ENCODE data around the gene SERINC2. TPM values are rescaled to one million over a fixed set of nuclear protein-coding genes. Genes with fewer than 3 reads are reported as not detected.
"Not testable (repeated sequence)": the region's sequence is repeated elsewhere in the genome, so short reads cannot be mapped to it uniquely, and the experiment has no call there.

SERINC2 gene
- total RNA-seq, 1 donor from 2014 or later = 210 TPM

DNA sequence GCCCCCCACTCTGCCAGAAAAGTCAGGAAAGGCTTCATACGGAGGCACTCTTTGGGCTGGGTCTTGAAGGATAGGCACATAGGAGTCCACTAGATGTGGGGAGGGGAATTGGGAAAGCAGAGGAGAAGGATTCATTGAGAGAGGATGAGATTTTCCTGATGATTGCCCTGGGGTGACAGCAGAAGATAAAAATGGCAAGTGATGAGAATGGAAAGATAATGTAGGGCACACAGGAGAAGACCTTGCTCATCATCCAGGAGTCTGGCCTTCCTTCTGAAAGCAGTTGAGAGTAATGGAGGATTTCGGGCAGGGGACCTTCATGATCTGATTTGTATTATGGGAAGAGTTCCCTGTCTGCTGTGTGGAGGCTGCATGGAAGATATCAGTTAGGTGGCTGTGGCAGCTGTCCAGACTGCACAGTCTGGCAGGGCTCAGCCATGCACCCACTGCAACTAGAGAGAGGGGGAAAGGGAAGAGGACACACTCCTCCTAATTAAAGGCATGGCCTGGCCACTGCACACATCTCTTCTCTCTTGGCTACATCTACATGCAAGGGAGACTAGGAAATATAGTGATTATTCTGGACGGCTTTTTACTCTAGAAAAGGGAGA lies 30.5 kb upstream of the SERINC2 start:
- peak; percentile 62 for DNase-seq (ENCODE audit: low read depth)

DNA sequence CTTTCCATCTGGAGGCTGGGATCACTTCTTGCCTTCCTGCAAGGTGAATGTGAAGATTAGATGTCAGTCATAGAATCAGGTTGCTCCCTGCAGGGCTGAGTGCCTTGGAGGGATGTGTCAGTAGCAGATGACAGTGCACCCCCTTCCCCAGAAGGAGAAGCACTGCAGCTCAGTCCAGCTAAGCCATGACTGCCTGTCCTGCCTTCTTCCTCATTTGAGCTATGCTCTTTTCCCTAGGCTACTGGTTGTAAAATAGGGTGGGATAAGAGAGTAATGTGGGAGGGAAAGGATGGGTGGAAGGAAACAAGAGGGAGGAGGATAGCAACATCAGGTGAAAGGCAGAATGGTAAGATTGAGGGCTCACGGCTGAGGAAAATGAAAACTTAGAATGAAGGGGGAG lies 29.0 kb upstream of the SERINC2 start:
- DNase-seq (ENCODE audit: low read depth) = no peak

DNA sequence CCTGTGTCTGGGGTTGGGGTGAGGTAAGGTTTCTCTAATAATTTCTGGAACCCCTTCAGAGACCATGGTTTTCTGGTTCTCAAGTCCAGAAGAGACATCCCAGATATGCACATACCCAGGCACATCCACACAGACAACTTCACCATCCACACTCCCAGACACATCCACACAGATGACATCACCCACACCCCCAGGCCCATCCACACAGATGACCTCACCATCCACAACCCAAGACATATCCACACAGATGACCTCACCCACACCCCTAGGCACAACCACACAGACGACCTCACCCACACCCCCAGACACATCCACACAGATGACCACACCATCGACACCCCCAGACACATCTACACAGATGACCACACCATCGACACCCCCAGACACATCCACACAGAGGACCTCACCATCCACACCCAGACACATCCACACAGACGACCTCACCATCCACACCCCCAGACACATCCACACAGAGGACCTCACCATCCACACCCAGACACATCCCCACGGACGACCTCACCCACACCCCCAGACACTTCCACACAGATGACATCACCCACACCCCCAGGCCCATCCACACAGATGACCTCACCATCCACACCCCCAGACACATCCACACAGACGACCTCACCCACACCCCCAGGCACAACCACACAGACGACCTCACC lies 26.3 kb upstream of the SERINC2 start:
- DNase-seq (ENCODE audit: low read depth) = not testable (repeated sequence)

DNA sequence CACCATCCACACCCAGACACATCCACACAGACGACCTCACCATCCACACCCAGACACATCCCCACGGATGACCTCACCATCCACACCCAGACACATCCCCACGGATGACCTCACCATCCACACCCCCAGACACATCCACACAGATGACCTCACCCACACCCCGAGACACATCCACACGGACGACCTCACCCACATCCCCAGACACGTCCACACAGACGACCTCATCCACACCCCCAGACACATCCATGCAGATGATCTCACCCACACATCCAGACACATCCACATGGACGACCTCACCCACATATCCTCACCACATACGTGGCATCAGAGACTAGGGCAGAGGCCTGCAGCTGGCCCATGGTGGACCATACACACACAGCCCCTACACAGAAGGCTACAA lies 25.4 kb upstream of the SERINC2 start:
- no peak for DNase-seq (ENCODE audit: low read depth)

DNA sequence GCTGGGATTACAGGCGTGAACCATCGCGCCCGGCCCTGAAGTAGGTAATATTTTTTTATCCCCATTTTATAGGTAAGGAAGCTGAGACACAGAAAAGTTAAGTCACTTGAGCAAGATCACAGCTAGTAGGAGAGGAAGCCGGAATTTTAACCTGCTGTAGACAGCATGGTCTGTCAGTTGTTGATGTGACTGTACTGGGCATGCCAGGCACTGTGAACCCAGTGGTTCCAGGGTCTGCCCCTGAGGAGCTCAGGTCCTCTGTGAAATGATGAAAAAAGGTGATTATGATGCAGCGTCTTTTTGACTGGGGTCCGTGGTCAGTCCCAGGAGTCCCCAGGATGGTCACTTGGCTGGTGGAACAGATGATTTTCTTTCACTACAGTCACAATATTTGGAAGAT lies 23.4 kb upstream of the SERINC2 start:
- DNase-seq (ENCODE audit: low read depth) = no peak

DNA sequence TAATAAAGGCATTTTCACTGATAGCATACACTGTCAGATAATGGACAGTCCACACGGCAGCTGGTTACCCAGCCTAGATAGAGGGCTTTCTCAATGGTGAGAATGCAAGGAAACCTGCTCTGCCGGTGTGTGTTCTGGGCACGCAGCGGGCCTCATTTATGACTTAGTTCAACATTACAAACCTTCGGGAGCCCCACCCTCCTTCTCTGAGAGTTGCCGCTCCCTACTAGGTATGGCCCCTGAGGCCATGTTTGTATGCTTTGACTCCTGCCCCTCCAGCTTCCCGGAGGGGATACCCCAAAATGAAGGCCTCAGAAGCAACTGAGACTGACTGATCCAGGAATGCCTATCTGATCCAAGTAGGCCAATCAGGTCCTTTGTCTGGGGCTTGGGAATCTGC lies 22.9 kb upstream of the SERINC2 start:
- no peak for DNase-seq (ENCODE audit: low read depth)

DNA sequence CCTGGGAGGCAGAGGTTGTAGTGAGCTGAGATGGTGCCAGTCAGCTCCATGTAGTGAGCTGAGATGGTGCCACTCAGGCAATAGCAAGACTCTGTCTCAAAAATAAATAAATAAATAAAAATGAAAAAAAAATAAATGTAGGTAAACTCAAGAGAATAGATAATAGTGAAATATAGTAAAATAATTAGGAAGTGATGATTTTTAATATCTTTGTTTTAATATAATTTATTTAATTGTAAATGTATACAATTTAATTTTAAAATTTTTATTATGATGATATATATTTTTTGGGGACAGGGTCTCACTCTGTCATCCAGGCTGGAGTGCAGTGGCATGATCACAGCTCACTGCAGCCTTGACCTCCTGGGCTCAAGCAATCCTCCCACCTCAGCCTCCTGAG lies 19.6 kb upstream of the SERINC2 start:
- DNase-seq (ENCODE audit: low read depth) = no peak

DNA sequence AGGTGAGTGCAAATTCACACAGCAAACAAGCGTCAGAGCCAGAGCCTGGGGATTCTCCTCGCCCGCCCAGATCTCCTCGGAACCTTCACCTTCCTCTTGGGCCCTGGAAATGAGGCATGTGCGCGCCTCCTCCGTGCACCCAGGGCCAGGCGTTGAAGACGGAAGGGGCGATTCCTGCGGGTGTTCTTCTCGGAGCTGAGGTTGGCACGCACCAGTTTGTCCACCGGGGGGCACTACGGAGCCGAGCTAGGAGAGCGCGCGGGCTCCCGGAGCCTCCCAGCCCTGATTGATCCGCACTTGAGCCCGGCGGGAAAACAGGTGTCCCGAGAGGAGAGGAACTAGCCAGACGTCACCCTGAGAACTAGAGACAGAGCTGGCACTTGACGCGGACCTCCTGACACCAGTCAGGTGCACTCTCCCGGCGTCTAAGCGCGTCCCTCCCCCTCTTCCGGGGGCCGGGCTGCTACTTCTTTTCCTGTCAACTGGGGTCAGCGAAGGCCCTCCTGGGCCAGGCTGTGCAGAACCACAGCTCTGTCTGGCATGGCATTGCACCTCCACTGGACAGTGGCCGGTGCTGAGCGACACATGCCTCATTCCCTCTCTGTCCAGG lies 18.3 kb upstream of the SERINC2 start:
- DNase-seq (ENCODE audit: low read depth) = peak; percentile 97

DNA sequence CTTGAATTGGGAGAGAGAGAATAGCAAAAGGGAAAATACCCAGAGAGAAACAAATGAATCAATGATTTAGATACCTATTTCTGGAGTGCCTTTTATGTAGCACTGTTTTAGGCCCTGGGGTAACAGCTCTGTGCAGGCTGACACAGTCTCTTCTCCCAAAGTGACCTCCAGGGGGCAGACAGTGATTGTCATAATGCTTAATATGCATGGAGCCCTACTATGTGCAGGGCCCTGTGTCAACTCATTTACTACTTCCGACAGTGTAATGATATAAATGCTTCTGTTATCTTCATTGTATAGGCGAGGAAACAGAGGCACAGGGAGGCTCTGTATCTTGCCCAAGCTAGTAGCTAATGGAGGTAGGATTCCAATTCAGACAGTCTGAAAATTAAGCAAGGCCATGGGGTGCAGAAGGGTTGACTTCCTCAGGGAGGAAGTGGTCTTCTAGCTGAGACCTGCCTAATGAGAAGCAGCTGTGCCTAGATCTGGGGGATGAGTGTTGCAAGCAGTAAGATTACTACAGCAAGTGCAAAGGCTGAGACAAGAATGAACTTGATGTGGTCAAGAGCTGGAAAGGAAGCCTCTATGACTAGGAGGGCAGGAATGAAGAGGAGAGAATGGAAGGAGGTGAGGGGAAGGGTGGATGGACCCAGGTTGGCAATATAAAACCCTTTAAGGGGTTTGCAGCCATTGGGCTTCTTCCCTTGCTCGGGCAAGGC lies 16.2 kb upstream of the SERINC2 start:
- DNase-seq (ENCODE audit: low read depth) = no peak

DNA sequence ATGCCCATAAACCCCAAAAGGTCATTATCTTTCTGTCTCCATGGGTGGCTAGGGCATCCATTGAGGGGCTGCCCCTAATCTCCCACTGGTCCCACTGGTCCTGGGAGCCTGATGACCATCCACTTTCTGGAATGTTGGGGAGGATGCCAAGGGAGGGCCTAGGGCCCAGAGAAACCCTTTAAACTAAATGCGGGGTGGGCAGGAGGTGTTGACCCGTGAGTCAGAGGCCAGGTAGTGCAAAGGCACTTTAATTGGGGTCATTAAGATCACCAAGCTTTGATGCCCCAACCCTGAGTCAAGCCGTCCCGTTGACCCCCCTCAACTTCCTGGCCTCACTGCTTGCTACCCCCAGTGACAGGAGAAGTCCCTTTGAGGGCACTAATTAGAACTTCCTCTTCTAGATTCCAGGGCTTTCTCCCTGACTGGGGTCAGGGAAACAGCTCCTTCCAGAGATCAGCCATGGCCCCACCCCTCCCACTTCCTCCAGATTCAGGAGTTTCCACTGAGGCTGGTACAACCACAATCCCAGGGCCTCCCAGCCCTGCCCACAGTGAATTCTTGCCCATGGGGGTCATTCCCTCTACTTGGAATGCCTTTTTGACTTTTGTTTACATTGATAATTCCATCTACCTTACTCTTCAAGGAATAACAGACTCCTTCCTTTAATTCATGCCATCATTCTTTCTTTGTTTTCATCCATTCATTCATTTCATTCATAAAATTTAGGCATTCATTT lies 15.5 kb upstream of the SERINC2 start:
- no peak for DNase-seq (ENCODE audit: low read depth)

DNA sequence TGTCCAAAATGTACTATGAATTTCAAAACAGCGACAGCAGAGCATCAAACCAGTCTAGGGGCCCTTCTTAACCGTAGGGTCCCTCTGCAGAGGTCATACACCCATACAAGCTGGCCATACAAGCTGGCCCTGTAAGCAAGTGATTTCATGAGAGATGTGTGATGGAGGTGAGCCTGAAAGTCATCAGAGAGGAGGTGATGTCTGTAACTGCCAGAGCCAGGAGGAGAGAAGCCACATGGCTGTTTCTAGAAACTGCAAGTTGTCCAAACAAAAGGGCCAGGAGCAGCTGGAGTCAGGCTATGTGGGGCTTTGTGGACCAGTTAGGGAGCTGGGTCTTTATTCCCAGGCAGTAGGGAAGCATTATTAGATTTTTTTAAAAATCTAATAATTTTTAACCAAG lies 14.8 kb upstream of the SERINC2 start:
- no peak for DNase-seq (ENCODE audit: low read depth)

DNA sequence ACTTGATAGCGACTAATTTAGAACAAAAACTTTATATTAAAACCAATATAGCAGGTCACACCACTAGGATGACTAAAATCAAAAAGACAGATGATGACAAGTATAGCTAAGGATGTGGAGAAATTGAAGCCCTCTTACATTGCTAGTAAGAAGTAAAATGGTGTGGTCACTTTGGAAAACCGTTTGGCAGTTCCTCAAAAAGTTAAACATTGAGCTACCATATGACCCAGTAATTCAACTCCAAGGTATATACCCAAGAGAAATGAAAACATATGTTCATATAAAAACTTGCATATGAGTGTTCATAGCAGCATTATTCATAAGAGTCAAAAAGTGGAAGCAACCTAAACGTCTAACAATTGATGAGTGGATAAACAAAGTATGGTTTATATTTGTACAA lies 13.0 kb upstream of the SERINC2 start:
- DNase-seq (ENCODE audit: low read depth) = no peak

DNA sequence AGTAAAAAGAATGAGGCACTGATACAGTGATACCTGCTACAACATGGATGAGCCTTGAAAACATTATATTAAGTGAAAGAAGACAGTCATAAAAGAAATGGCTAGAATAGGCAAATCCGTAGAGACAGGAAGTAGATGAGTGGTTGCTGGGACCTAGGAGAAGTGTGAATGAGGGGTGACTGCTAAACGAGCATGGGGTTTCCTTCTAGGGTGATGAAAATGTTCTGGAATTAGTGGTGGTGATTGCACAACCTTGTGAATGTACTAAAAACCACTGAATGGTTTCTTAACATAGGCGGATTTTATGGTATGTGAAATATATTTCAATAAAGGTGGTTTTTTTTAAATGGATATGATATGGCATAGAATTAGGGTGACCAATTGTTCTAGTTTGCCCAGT lies 12.6 kb upstream of the SERINC2 start:
- DNase-seq (ENCODE audit: low read depth) = no peak

DNA sequence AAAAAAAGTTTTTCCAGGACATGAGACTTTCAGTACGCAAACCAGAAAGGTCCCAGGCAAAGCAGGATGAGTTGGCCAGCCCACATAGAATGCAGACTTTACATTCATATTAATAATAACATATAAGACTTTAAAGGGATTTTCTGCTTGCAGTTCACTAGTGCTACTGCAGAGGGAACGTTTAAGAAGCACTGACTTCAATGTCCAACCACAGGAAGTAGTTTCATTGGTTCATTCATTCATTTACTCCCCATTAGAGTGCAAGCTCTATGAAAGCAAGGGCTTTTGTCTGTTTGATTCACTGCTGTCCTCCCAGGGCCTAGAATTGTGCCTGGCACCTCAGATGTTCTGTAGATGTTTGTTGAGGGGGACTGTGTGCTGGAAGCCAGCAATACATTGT lies 11.8 kb upstream of the SERINC2 start:
- DNase-seq (ENCODE audit: low read depth) = no peak

DNA sequence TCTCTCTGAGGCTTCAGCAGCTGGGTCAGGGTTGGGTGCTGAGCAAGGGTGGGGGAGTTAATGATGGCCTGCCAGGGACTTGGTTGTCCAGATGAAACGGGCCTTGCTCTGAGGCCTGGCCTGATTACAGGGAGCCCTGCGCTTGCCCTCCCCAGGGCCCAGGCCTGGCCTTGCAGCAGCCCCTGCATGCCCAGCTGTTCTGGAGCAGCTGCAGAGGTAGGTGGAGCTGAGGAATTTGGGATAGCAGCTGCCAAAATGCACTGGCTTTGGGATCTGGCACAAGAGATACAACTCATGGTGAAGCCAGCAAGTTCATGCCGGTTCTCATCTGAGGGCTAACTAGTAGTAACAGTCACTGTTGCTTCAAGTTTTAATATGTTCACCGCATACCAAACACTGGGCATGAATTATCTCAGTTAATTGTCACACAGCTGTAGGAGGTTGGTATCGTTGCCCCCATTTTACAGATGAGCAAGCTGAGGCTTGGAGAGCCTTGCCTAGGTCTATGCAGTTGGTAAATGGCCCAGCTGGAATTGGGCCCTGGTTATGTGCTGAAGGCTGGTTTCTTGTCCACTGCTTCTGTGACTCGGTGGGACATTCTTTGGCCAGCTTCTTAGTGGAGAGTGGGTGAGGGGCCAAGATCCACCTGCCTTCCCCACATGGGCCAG lies 7.3 kb upstream of the SERINC2 start:
- peak; percentile 96 for DNase-seq (ENCODE audit: low read depth)

DNA sequence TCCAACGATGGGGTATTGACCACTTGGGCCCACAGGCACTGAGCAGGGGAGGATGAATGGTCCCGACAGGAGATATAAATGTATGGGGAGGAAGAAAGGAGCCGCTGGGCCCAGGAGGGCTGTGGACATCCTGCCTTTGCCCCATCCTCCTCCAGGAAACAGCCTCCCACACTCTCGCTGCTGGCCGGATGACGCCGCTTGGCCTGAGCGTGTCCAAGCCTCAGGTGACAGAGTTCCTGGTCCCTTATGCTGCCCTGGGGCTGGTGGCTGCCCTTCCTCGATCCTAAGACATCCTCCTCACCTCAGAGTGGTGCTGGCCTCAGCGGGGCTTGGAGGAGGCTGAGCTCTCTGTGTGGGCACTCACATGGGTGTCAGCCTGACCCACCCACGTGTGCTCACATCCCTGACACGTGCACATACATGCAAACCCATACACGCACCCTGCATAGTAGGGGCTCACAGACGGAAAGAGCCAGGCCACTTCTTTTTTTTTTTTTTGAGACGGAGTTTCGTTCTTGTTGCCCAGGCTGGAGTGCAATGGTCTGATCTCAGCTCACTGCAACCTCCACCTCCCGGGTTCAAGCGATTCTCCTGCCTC lies 5.9 kb upstream of the SERINC2 start:
- DNase-seq (ENCODE audit: low read depth) = no peak

DNA sequence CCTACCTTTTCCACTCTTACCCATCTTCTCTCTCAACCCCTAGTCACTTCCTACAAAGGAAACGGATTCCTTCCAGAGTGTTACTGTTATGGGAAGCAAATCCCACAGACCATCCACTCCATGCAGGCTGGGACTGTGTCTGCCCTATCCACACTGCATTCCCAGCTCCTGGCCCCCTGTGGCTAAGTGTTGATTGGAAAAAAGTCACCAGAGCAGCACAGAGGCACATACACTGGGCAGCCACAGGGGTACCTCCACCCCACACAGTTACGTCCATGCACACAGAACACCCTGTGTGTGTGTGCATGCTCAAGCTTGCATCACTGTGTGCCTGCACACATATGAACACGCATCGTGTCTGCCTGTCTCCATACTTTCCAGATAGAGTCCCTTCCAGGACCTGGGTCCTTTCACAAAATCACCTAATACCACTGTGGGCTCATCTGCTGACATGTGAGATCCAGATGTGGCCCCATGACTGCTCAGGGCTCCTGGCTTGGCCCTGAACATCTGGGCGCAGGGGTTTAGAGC lies 4.2 kb upstream of the SERINC2 start:
- DNase-seq (ENCODE audit: low read depth) = no peak

DNA sequence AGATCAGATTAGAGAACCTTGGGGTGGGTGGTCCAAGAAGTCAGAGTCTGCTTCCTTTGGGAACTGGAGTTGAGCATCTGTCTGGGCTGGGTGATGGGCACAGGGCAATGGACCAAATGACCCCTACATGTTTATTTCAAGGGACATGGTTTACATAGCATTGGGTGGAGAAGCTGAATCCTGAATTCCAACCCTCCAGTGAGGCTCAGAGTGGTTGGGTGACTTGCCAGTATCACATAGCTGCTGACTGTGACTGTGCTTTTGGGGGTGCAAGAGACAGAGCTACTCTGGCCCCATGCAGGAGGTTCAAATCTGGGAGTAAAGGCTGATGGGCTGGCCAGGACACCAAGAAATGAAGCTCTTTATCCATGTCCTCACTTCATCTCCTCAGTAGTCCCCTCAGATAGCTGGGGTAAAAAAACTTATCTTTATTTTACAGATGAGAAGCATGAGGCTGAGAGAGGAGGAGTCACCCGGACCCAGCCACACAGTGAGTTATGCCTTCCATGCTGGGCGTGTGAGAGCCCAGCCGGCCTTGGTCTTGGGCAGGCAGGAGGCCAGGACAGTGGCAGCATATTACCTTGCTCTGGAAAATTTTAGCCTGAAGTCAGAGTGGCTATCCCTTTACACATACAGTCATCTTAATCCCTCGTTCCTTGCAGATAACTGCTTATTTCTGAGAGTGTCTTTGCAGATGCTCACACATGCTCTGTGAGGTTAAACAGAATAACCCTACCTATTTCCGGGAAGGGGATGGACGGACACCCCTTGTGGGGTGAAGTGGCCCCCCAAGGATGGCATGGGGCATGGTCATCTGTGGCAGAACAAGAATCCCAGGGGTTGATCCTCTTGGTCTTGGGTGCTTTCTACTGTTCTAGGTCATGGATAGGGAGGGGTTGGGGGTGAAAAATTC lies 2.8 kb upstream of the SERINC2 start:
- DNase-seq (ENCODE audit: low read depth) = peak; percentile 71

DNA sequence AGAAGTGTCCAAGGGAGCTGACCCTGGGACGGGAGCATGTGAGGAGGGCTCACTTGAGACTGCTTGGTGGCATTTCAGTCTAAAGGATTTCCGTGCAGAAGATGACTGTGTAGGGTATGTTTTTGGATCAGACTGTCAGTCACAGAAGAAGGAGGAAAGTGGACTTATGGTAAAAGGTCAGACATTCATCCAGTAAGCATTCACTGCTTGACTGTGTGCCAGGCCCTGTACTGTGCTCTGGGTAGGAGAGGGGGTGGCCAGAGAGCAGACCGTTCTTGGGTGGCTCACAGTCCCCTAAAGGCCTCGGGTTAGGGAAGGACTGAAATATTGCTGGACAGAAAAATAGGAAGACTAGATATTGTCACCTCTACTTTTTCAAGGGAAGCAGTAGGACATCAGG lies 2.1 kb upstream of the SERINC2 start:
- DNase-seq (ENCODE audit: low read depth) = peak; percentile 64
